GM23338 (cell line): ENCODE data around the gene EIF4A2. TPM values are rescaled to one million over a fixed set of nuclear protein-coding genes. Genes with fewer than 3 reads are reported as not detected.

Experiments used
- ATAC-seq: fragments of 200-7000 bp; cut with Tn5 transposase; 3 replicates; pipeline ENCODE4 v1.9.1; 2020
- DNase-seq: peaks from one replicate; pipeline ENCODE4 v3.0.0-alpha.2; 2015; ENCODE audit warnings: low spot score
- H2AFZ ChIP-seq: fragments of 200-600 bp; sonication (generic); 2 replicates; pipeline ENCODE4 v1.8.0; 2016; ENCODE audit warnings: antibody characterized with exemption, mild to moderate bottlenecking, moderate library complexity
- H3F3A ChIP-seq: fragments of 200-600 bp; sonication (generic); replicated peaks from 2 replicates; pipeline ENCODE4 v1.8.0; 2017; ENCODE audit warnings: antibody characterized with exemption, mixed run types, low read depth
- H3K27ac ChIP-seq: fragments of 200-600 bp; sonication (generic); 2 replicates; pipeline ENCODE4 v1.6.1; 2016; ENCODE audit warnings: low read depth
- H3K27me3 ChIP-seq: fragments of 200-600 bp; sonication (generic); 2 replicates; pipeline ENCODE4 v1.8.0; 2016; ENCODE audit warnings: mild to moderate bottlenecking, mixed run types, moderate library complexity; ENCODE audit not compliant: insufficient read depth
- H3K36me3 ChIP-seq: fragments of 200-600 bp; sonication (generic); 2 replicates; pipeline ENCODE4 v1.8.0; 2016; ENCODE audit warnings: mild to moderate bottlenecking; ENCODE audit not compliant: insufficient read depth
- H3K4me1 ChIP-seq: fragments of 200-600 bp; sonication (generic); 2 replicates; pipeline ENCODE4 v1.8.0; 2016; ENCODE audit warnings: mild to moderate bottlenecking, moderate library complexity; ENCODE audit not compliant: insufficient read depth
- H3K4me2 ChIP-seq: fragments of 200-600 bp; sonication (generic); 2 replicates; pipeline ENCODE4 v1.7.1; 2017; ENCODE audit warnings: mixed run types
- H3K4me3 ChIP-seq: fragments of 200-600 bp; sonication (generic); 2 replicates; pipeline ENCODE4 v1.6.1; 2016; ENCODE audit warnings: mixed run types
- H3K79me2 ChIP-seq: fragments of 200-600 bp; sonication (generic); replicated peaks from 2 replicates; pipeline ENCODE4 v1.8.0; 2017; ENCODE audit warnings: mild to moderate bottlenecking; ENCODE audit not compliant: insufficient read depth
- H3K9me2 ChIP-seq: fragments of 200-600 bp; sonication (generic); 2 replicates; pipeline ENCODE4 v1.8.0; 2017; ENCODE audit not compliant: insufficient read depth
- H4K20me1 ChIP-seq: fragments of 200-600 bp; sonication (generic); replicated peaks from 2 replicates; pipeline ENCODE4 v1.8.0; 2017; ENCODE audit warnings: mild to moderate bottlenecking; ENCODE audit not compliant: insufficient read depth
- H3K27ac Mint-ChIP-seq: 2 replicates; pipeline ENCODE4 v1.8.0; 2020; ENCODE audit warnings: inconsistent platforms, mild to moderate bottlenecking, moderate library complexity, mixed read lengths
- H3K27me3 Mint-ChIP-seq: 3 replicates; pipeline ENCODE4 v1.8.0; 2022; ENCODE audit warnings: low read depth, mild to moderate bottlenecking, moderate library complexity, mixed read lengths, inconsistent platforms; ENCODE audit not compliant: insufficient read depth, poor library complexity
- H3K36me3 Mint-ChIP-seq: 3 replicates; pipeline ENCODE4 v1.8.0; 2021; ENCODE audit warnings: low read depth, mild to moderate bottlenecking, inconsistent platforms, moderate library complexity, mixed read lengths
- H3K4me1 Mint-ChIP-seq: 3 replicates; pipeline ENCODE4 v1.8.0; 2020; ENCODE audit warnings: mild to moderate bottlenecking, inconsistent platforms, mixed read lengths
- H3K4me3 Mint-ChIP-seq: 3 replicates; pipeline ENCODE4 v1.8.0; 2021; ENCODE audit warnings: moderate library complexity, mild to moderate bottlenecking, inconsistent platforms, mixed read lengths
- H3K9me3 Mint-ChIP-seq: 3 replicates; pipeline ENCODE4 v1.8.0; 2020; ENCODE audit warnings: moderate library complexity, mild to moderate bottlenecking, inconsistent platforms, mixed read lengths
- CREB1 ChIP-seq: fragments of 250-450 bp; sonication (Bioruptor Pico); IDR thresholded peaks from 2 replicates; pipeline ENCODE4 v1.5.0; 2020; ENCODE audit warnings: low read depth, mild to moderate bottlenecking, moderate library complexity
- JUNB ChIP-seq: IDR thresholded peaks from one replicate; pipeline ENCODE4 v1.6.1; 2016; ENCODE audit warnings: antibody characterized with exemption; ENCODE audit not compliant: unreplicated experiment
- NANOG ChIP-seq: IDR thresholded peaks from 2 replicates; pipeline ENCODE4 v1.6.1; 2016; ENCODE audit warnings: antibody characterized with exemption, borderline replicate concordance
- ZNF462 ChIP-seq: fragments of 250-450 bp; sonication (Bioruptor Pico); IDR thresholded peaks from 2 replicates; pipeline ENCODE4 v1.5.0; 2020; ENCODE audit warnings: mild to moderate bottlenecking, moderate library complexity
- polyA plus RNA-seq: library from polyadenylated mRNA; unstranded; fragments of >200 nt; fragmentation: Nextera tagmentation; extraction: Ambion mirVana; gene quantifications from 2 replicates; pipeline ENCODE4 v1.2.1, GENCODE V29; 2016
- total RNA-seq: library from RNA; depleted of rRNA; stranded (reverse); fragments of >200 nt; shearing (Covaris generic); gene quantifications from 2 replicates; pipeline ENCODE4 v1.2.3, GENCODE V29; 2014
- TF ChIP-seq, protein P1 (sequence below), 2 experiments: fragments of 200-600 bp in 1 of 2; sonication (generic) in 1 of 2; conservative IDR thresholded peaks; 2 replicates each; pipeline versions ENCODE4 v1.5.1 to v1.6.1; 2016 to 2017; ENCODE audit warnings: antibody characterized with exemption in 2 of 2, low read depth in 2 of 2, mild to moderate bottlenecking in 2 of 2, moderate library complexity in 1 of 2

Gene EIF4A2
- total and polyA plus RNA-seq, 2 experiments from 2014 or later, result 386 to 666 TPM

- TF ChIP-seq ZNF462 (CRISPR knock-in tag), result no peak
- TF ChIP-seq NANOG, result no peak
- TF ChIP-seq, protein P1, sequence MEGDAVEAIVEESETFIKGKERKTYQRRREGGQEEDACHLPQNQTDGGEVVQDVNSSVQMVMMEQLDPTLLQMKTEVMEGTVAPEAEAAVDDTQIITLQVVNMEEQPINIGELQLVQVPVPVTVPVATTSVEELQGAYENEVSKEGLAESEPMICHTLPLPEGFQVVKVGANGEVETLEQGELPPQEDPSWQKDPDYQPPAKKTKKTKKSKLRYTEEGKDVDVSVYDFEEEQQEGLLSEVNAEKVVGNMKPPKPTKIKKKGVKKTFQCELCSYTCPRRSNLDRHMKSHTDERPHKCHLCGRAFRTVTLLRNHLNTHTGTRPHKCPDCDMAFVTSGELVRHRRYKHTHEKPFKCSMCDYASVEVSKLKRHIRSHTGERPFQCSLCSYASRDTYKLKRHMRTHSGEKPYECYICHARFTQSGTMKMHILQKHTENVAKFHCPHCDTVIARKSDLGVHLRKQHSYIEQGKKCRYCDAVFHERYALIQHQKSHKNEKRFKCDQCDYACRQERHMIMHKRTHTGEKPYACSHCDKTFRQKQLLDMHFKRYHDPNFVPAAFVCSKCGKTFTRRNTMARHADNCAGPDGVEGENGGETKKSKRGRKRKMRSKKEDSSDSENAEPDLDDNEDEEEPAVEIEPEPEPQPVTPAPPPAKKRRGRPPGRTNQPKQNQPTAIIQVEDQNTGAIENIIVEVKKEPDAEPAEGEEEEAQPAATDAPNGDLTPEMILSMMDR (conservative IDR thresholded peaks at IDR 0.05; ENCODE audit: low read depth in 2 of 2), result no peak
- TF ChIP-seq CREB1 (CRISPR knock-in tag), result no peak
Measured at GRCh38 chr3:186751480-186751879, 31.9 kb upstream of the EIF4A2 start (continued).

GRCh38 chr3:186754006-186754405, 29.4 kb upstream of the EIF4A2 start:
- no peaks in the 10 kb centered on the region for H3K9me3 Mint-ChIP-seq
- no peak overlapping the region for H3K4me3 Mint-ChIP-seq
- ATAC-seq (no peak), DNase-seq (no peak)
- no peaks in the 10 kb centered on the region for H3K36me3 ChIP-seq
- peaks cover 13% of the 10 kb centered on the region; the same call in 2 of the 3 replicates for H3K4me1 Mint-ChIP-seq
- H3K27me3 ChIP-seq, result no peaks in the 10 kb centered on the region
- 0 out of 2 replicates have a peak, but pooled peaks cover 3% of the 10 kb centered on the region for H3K9me2 ChIP-seq
- peaks cover 3% of the 10 kb centered on the region for H3K27me3 Mint-ChIP-seq
- no peak overlapping the region for H3K27ac Mint-ChIP-seq
- H3K27ac ChIP-seq, result no peak overlapping the region
- no peaks in the 10 kb centered on the region for H4K20me1 ChIP-seq
- H3K4me2 ChIP-seq, result no peak overlapping the region
- H3K36me3 Mint-ChIP-seq, result no peaks in the 10 kb centered on the region
- H2AFZ ChIP-seq, result no peak overlapping the region
- no peak overlapping the region for H3K4me3 ChIP-seq
- no peaks in the 10 kb centered on the region for H3F3A ChIP-seq
- H3K4me1 ChIP-seq, result 0 out of 2 replicates have a peak, but pooled peaks cover 6% of the 10 kb centered on the region
- no peak for TF ChIP-seq JUNB
- no peaks in the 10 kb centered on the region for H3K79me2 ChIP-seq
